K562 (cell line): ENCODE measurements around the gene EML6.
A peak's percentile ranks its signal among the peaks of the same experiment; 100 is the strongest.

Experiments
- CTCF ChIP-seq, 3 experiments: IDR thresholded peaks in 2 of 3; conservative IDR thresholded peaks in 1 of 3; 2 replicates each; pipeline ENCODE4 v1.5.1; 2011 to 2012; ENCODE audit warnings: low read length in 3 of 3, mild to moderate bottlenecking in 3 of 3, control low read depth in 2 of 3, improper control_type of control experiment in 1 of 3, inconsistent platforms in 1 of 3, low read depth in 1 of 3, mixed read lengths in 1 of 3, moderate library complexity in 1 of 3; ENCODE audit not compliant: insufficient read depth in 2 of 3
- DPF2 ChIP-seq: fragments of 450-650 bp; IDR thresholded peaks from 2 replicates; pipeline ENCODE4 v1.6.1; 2016
- ELF1 ChIP-seq: fragments of 200-800 bp; sonication (Bioruptor generic); IDR thresholded peaks from 2 replicates; pipeline ENCODE4 v1.6.1; 2016; ENCODE audit warnings: missing genetic modification characterization, missing compliant biosample characterization
- EZH2 ChIP-seq: IDR thresholded peaks from 2 replicates; pipeline ENCODE4 v1.6.1; 2012; ENCODE audit warnings: low read depth, mild to moderate bottlenecking, inconsistent platforms, low read length, borderline replicate concordance
- GABPA ChIP-seq: fragments of 200-800 bp; sonication (Bioruptor generic); conservative IDR thresholded peaks from 2 replicates; pipeline ENCODE4 v1.6.1; 2016; ENCODE audit warnings: low read depth, missing genetic modification characterization, missing compliant biosample characterization
- ILK ChIP-seq: fragments of 450-650 bp; IDR thresholded peaks from 2 replicates; pipeline ENCODE4 v1.6.1; 2016; ENCODE audit warnings: missing genetic modification characterization, low read depth, mild to moderate bottlenecking, missing compliant biosample characterization, moderate library complexity, borderline replicate concordance
- NR2C1 ChIP-seq, 2 experiments: fragments of 450-650 bp; IDR thresholded peaks; 2 replicates each; pipeline ENCODE4 v1.6.1; 2017; ENCODE audit warnings: mild to moderate bottlenecking in 2 of 2, antibody characterized with exemption in 1 of 2, inconsistent platforms in 1 of 2, missing compliant biosample characterization in 1 of 2, missing genetic modification characterization in 1 of 2
- PATZ1 ChIP-seq: fragments of 250-450 bp; sonication (Bioruptor Pico); IDR thresholded peaks from 2 replicates; pipeline ENCODE4 v1.5.0; 2020; ENCODE audit warnings: mild to moderate bottlenecking, borderline replicate concordance
- POLR2AphosphoS5 ChIP-seq: IDR thresholded peaks from 2 replicates; pipeline ENCODE4 v1.6.1; 2011; ENCODE audit warnings: mild to moderate bottlenecking, low read depth, low read length, moderate library complexity; ENCODE audit not compliant: control insufficient read depth, insufficient read depth
- RBBP5 ChIP-seq: fragments of 200-600 bp; sonication (generic); IDR thresholded peaks from 2 replicates; pipeline ENCODE4 v1.6.1; 2012; ENCODE audit warnings: borderline replicate concordance, mild to moderate bottlenecking, low read length, control low read depth, inconsistent platforms; ENCODE audit not compliant: insufficient read depth, poor library complexity, severe bottlenecking
- ZBTB33 ChIP-seq: sonication (generic); formaldehyde crosslinking; IDR thresholded peaks from 2 replicates; pipeline ENCODE4 v1.8.1; 2023; ENCODE audit warnings: mild to moderate bottlenecking, missing genetic modification reagents
- ZNF318 ChIP-seq, 2 experiments: fragments of 450-650 bp; IDR thresholded peaks; 2 replicates each; pipeline ENCODE4 v1.6.1; 2016; ENCODE audit warnings: mild to moderate bottlenecking in 2 of 2, borderline replicate concordance in 1 of 2, low read depth in 1 of 2, moderate library complexity in 1 of 2
- ZNF79 ChIP-seq: fragments of 250-450 bp; sonication (Bioruptor Pico); IDR thresholded peaks from 2 replicates; pipeline ENCODE4 v1.4.0; 2020; ENCODE audit warnings: low read depth, mild to moderate bottlenecking, moderate library complexity

GRCh38 chr2:54866868-54867267 lies 143.4 kb downstream of the EML6 start:
- no peak for TF ChIP-seq CTCF (IDR thresholded peaks at IDR 0.05 in 2 of 3, conservative IDR thresholded peaks at IDR 0.05 in 1 of 3; ENCODE audit: insufficient read depth in 2 of 3, low read depth in 1 of 3, low read length in 3 of 3)
- no peak for TF ChIP-seq ILK (tag)
- no peak for TF ChIP-seq ZNF318 (IDR thresholded peaks at IDR 0.05; ENCODE audit: borderline replicate concordance in 1 of 2, low read depth in 1 of 2)
- TF ChIP-seq RBBP5: no peak
- TF ChIP-seq POLR2AphosphoS5: no peak
- TF ChIP-seq NR2C1 (IDR thresholded peaks at IDR 0.05): no peak
- TF ChIP-seq NR2C1 (tag; IDR thresholded peaks at IDR 0.05): no peak
- no peak for TF ChIP-seq EZH2
- no peak for TF ChIP-seq PATZ1 (CRISPR knock-in tag)
- TF ChIP-seq GABPA (tag): no peak
- TF ChIP-seq DPF2: no peak
- TF ChIP-seq ELF1 (tag): 0 out of 2 replicates have a peak, but pooled peaks have one; percentile 23
- no peak for TF ChIP-seq ZNF79 (CRISPR knock-in tag)
- no peak for TF ChIP-seq ZBTB33 (CRISPR knock-in tag)
